ENCODE measurements around the gene B3GAT1. TPM values are rescaled to one million over a fixed set of nuclear protein-coding genes. Genes with fewer than 3 reads are reported as not detected.

Gene B3GAT1
- total RNA-seq, 1 donor from 2014 or later: 3.5 TPM

- Mint-ChIP-seq H3K9me3 (no peaks in the 10 kb centered on the region), H3K36me3 (no peaks in the 10 kb centered on the region), H3K4me1 (ENCODE audit: unreplicated experiment) (no peaks in the 10 kb centered on the region), H3K4me3 (no peak overlapping the region), H3K27me3 (peaks cover 13% of the 10 kb centered on the region), H3K27ac (peak overlapping the region; percentile 17)
- TF ChIP-seq, protein P1, sequence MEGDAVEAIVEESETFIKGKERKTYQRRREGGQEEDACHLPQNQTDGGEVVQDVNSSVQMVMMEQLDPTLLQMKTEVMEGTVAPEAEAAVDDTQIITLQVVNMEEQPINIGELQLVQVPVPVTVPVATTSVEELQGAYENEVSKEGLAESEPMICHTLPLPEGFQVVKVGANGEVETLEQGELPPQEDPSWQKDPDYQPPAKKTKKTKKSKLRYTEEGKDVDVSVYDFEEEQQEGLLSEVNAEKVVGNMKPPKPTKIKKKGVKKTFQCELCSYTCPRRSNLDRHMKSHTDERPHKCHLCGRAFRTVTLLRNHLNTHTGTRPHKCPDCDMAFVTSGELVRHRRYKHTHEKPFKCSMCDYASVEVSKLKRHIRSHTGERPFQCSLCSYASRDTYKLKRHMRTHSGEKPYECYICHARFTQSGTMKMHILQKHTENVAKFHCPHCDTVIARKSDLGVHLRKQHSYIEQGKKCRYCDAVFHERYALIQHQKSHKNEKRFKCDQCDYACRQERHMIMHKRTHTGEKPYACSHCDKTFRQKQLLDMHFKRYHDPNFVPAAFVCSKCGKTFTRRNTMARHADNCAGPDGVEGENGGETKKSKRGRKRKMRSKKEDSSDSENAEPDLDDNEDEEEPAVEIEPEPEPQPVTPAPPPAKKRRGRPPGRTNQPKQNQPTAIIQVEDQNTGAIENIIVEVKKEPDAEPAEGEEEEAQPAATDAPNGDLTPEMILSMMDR (conservative IDR thresholded peaks at IDR 0.05): no peak
- no peak for DNase-seq (ENCODE audit: extremely low spot score, unreplicated experiment)
Measured at GRCh38 chr11:134386945-134387344, 25.1 kb downstream of the B3GAT1 start.

DNA sequence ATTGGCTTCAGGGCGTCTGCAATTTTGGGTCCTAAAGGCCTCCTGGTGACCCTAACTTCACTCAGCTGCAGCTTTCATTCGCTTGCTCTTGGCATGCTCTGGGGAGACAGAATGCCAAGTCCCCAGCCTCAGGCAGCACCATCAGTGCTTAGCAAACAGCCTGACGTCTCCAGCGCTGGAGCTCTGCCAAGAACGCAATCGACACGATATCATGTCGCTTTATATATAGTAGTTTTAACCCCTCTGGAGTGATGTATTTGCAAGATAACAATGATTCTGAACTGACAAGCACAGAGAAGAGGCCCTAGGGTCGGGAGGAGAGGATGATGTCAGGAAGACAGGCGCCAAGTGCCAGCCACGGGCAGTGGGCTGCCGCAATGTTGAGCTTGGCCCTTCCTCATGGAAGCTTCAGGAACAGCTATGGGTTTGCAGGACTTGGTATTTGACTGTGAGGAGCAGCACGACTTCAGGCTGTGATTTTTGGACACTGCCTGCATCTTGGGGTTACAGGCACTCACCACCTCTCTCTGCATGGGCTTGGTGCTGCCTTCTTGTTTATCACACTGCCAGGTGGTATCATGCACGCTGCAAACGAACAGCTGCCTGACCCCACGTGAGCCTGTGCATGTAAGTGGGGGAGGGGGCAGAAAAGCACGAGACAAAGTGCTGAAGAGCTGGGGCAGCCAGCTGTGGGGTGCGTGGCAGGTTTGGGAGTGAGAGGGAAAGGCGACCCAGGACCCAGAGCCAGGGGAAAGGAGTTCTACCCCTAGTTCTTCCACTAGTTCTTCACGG lies 26.1 kb downstream of the B3GAT1 start:
- no peak overlapping the region for H3K4me3 Mint-ChIP-seq

GRCh38 chr11:134385171-134385570 lies 26.9 kb downstream of the B3GAT1 start:
- no peaks in the 10 kb centered on the region for H3K4me1 Mint-ChIP-seq (ENCODE audit: unreplicated experiment)
- TF ChIP-seq, protein P1 (conservative IDR thresholded peaks at IDR 0.05): no peak
- peaks cover 13% of the 10 kb centered on the region for H3K27me3 Mint-ChIP-seq
- no peaks in the 10 kb centered on the region for H3K36me3 Mint-ChIP-seq
- no peaks in the 10 kb centered on the region for H3K9me3 Mint-ChIP-seq
- no peak overlapping the region for H3K27ac Mint-ChIP-seq
- DNase-seq (ENCODE audit: extremely low spot score, unreplicated experiment): no peak
- H3K4me3 Mint-ChIP-seq: no peak overlapping the region

More for the DNA sequence above, 26.1 kb downstream of the B3GAT1 start:
- peaks cover 13% of the 10 kb centered on the region for H3K27me3 Mint-ChIP-seq
- H3K27ac Mint-ChIP-seq: no peak overlapping the region
- no peaks in the 10 kb centered on the region for H3K9me3 Mint-ChIP-seq
- DNase-seq (ENCODE audit: extremely low spot score, unreplicated experiment): no peak
- H3K36me3 Mint-ChIP-seq: no peaks in the 10 kb centered on the region
- TF ChIP-seq, protein P1 (conservative IDR thresholded peaks at IDR 0.05): no peak
- no peaks in the 10 kb centered on the region for H3K4me1 Mint-ChIP-seq (ENCODE audit: unreplicated experiment)

DNA sequence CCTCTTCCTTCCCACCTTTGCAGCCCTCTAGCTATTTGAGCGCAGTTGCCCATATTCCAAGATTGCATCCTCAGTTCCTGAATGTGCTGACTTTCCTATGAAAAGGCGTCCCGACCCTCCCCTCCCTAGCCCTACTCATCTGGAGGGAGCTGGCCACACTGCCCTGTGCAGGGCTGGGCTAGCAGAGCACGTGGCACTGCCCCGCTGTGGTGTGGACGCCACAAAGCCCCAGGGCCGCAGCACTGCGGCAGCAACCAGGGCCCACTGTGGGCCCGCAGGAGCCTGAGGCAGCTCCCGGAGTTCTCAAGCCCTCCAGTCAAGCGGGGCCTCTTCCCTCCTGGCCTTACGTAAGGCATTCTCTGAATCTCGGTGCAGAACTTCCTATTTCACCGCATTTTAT lies 27.6 kb downstream of the B3GAT1 start:
- Mint-ChIP-seq H3K9me3 (no peaks in the 10 kb centered on the region), H3K4me1 (ENCODE audit: unreplicated experiment) (no peaks in the 10 kb centered on the region), H3K36me3 (no peaks in the 10 kb centered on the region), H3K27me3 (peaks cover 13% of the 10 kb centered on the region), H3K27ac (no peak overlapping the region), H3K4me3 (no peak overlapping the region)
- DNase-seq (ENCODE audit: extremely low spot score, unreplicated experiment): no peak
- TF ChIP-seq, protein P1 (conservative IDR thresholded peaks at IDR 0.05): no peak

GRCh38 chr11:134383576-134384221 lies 28.3 kb downstream of the B3GAT1 start:
- no peak for DNase-seq (ENCODE audit: extremely low spot score, unreplicated experiment)
- Mint-ChIP-seq H3K27me3 (peaks cover 13% of the 10 kb centered on the region), H3K9me3 (no peaks in the 10 kb centered on the region), H3K4me3 (no peak overlapping the region), H3K27ac (no peak overlapping the region), H3K4me1 (ENCODE audit: unreplicated experiment) (no peaks in the 10 kb centered on the region), H3K36me3 (no peaks in the 10 kb centered on the region)
- TF ChIP-seq, protein P1 (conservative IDR thresholded peaks at IDR 0.05): no peak

All from type B pancreatic cell (in vitro differentiated cells).